GM23338 (cell line): ENCODE data around the gene ERMP1. TPM values are rescaled to one million over a fixed set of nuclear protein-coding genes. Genes with fewer than 3 reads are reported as not detected.

Experiments
- ATAC-seq: fragments of 200-7000 bp; cut with Tn5 transposase; 3 replicates; pipeline ENCODE4 v1.9.1; 2020
- DNase-seq: peaks from one replicate; pipeline ENCODE4 v3.0.0-alpha.2; 2015; ENCODE audit warnings: low spot score
- H2AFZ ChIP-seq: fragments of 200-600 bp; sonication (generic); 2 replicates; pipeline ENCODE4 v1.8.0; 2016; ENCODE audit warnings: antibody characterized with exemption, mild to moderate bottlenecking, moderate library complexity
- H3F3A ChIP-seq: fragments of 200-600 bp; sonication (generic); replicated peaks from 2 replicates; pipeline ENCODE4 v1.8.0; 2017; ENCODE audit warnings: antibody characterized with exemption, mixed run types, low read depth
- H3K27ac ChIP-seq: fragments of 200-600 bp; sonication (generic); 2 replicates; pipeline ENCODE4 v1.6.1; 2016; ENCODE audit warnings: low read depth
- H3K27me3 ChIP-seq: fragments of 200-600 bp; sonication (generic); 2 replicates; pipeline ENCODE4 v1.8.0; 2016; ENCODE audit warnings: mild to moderate bottlenecking, mixed run types, moderate library complexity; ENCODE audit not compliant: insufficient read depth
- H3K36me3 ChIP-seq: fragments of 200-600 bp; sonication (generic); 2 replicates; pipeline ENCODE4 v1.8.0; 2016; ENCODE audit warnings: mild to moderate bottlenecking; ENCODE audit not compliant: insufficient read depth
- H3K4me1 ChIP-seq: fragments of 200-600 bp; sonication (generic); 2 replicates; pipeline ENCODE4 v1.8.0; 2016; ENCODE audit warnings: mild to moderate bottlenecking, moderate library complexity; ENCODE audit not compliant: insufficient read depth
- H3K4me2 ChIP-seq: fragments of 200-600 bp; sonication (generic); 2 replicates; pipeline ENCODE4 v1.7.1; 2017; ENCODE audit warnings: mixed run types
- H3K4me3 ChIP-seq: fragments of 200-600 bp; sonication (generic); 2 replicates; pipeline ENCODE4 v1.6.1; 2016; ENCODE audit warnings: mixed run types
- H3K79me2 ChIP-seq: fragments of 200-600 bp; sonication (generic); replicated peaks from 2 replicates; pipeline ENCODE4 v1.8.0; 2017; ENCODE audit warnings: mild to moderate bottlenecking; ENCODE audit not compliant: insufficient read depth
- H3K9me2 ChIP-seq: fragments of 200-600 bp; sonication (generic); 2 replicates; pipeline ENCODE4 v1.8.0; 2017; ENCODE audit not compliant: insufficient read depth
- H4K20me1 ChIP-seq: fragments of 200-600 bp; sonication (generic); replicated peaks from 2 replicates; pipeline ENCODE4 v1.8.0; 2017; ENCODE audit warnings: mild to moderate bottlenecking; ENCODE audit not compliant: insufficient read depth
- H3K27ac Mint-ChIP-seq: 2 replicates; pipeline ENCODE4 v1.8.0; 2020; ENCODE audit warnings: inconsistent platforms, mild to moderate bottlenecking, moderate library complexity, mixed read lengths
- H3K27me3 Mint-ChIP-seq: 3 replicates; pipeline ENCODE4 v1.8.0; 2022; ENCODE audit warnings: low read depth, mild to moderate bottlenecking, moderate library complexity, mixed read lengths, inconsistent platforms; ENCODE audit not compliant: insufficient read depth, poor library complexity
- H3K36me3 Mint-ChIP-seq: 3 replicates; pipeline ENCODE4 v1.8.0; 2021; ENCODE audit warnings: low read depth, mild to moderate bottlenecking, inconsistent platforms, moderate library complexity, mixed read lengths
- H3K4me1 Mint-ChIP-seq: 3 replicates; pipeline ENCODE4 v1.8.0; 2020; ENCODE audit warnings: mild to moderate bottlenecking, inconsistent platforms, mixed read lengths
- H3K4me3 Mint-ChIP-seq: 3 replicates; pipeline ENCODE4 v1.8.0; 2021; ENCODE audit warnings: moderate library complexity, mild to moderate bottlenecking, inconsistent platforms, mixed read lengths
- H3K9me3 Mint-ChIP-seq: 3 replicates; pipeline ENCODE4 v1.8.0; 2020; ENCODE audit warnings: moderate library complexity, mild to moderate bottlenecking, inconsistent platforms, mixed read lengths
- CREB1 ChIP-seq: fragments of 250-450 bp; sonication (Bioruptor Pico); IDR thresholded peaks from 2 replicates; pipeline ENCODE4 v1.5.0; 2020; ENCODE audit warnings: low read depth, mild to moderate bottlenecking, moderate library complexity
- CTCF ChIP-seq, 2 experiments: fragments of 200-600 bp in 1 of 2; sonication (generic) in 1 of 2; conservative IDR thresholded peaks; 2 replicates each; pipeline versions ENCODE4 v1.5.1 to v1.6.1; 2016 to 2017; ENCODE audit warnings: antibody characterized with exemption in 2 of 2, low read depth in 2 of 2, mild to moderate bottlenecking in 2 of 2, moderate library complexity in 1 of 2
- EZH2 ChIP-seq: fragments of 200-600 bp; sonication (generic); IDR thresholded peaks from one replicate; pipeline ENCODE4 v1.8.0; 2017; ENCODE audit warnings: antibody characterized with exemption, mild to moderate bottlenecking, low read depth; ENCODE audit not compliant: unreplicated experiment
- EZH2phosphoT487 ChIP-seq: fragments of 200-600 bp; sonication (generic); IDR thresholded peaks from one replicate; pipeline ENCODE4 v1.8.1; 2018; ENCODE audit warnings: antibody characterized with exemption; ENCODE audit not compliant: unreplicated experiment
- JUNB ChIP-seq: IDR thresholded peaks from one replicate; pipeline ENCODE4 v1.6.1; 2016; ENCODE audit warnings: antibody characterized with exemption; ENCODE audit not compliant: unreplicated experiment
- NANOG ChIP-seq: IDR thresholded peaks from 2 replicates; pipeline ENCODE4 v1.6.1; 2016; ENCODE audit warnings: antibody characterized with exemption, borderline replicate concordance
- POLR2AphosphoS5 ChIP-seq: IDR thresholded peaks from 2 replicates; pipeline ENCODE4 v1.6.1; 2016; ENCODE audit warnings: antibody characterized with exemption, low read depth
- STAT1 ChIP-seq: IDR thresholded peaks from one replicate; pipeline ENCODE4 v1.6.1; 2016; ENCODE audit warnings: antibody characterized with exemption; ENCODE audit not compliant: unreplicated experiment
- ZNF114 ChIP-seq: fragments of 250-450 bp; sonication (Bioruptor Pico); IDR thresholded peaks from 2 replicates; pipeline ENCODE4 v1.5.0; 2020; ENCODE audit warnings: mild to moderate bottlenecking, moderate library complexity
- ZNF331 ChIP-seq: fragments of 250-450 bp; sonication (Bioruptor Pico); IDR thresholded peaks from 2 replicates; pipeline ENCODE4 v1.5.0; 2020; ENCODE audit warnings: low read depth, mild to moderate bottlenecking, moderate library complexity
- ZNF462 ChIP-seq: fragments of 250-450 bp; sonication (Bioruptor Pico); IDR thresholded peaks from 2 replicates; pipeline ENCODE4 v1.5.0; 2020; ENCODE audit warnings: mild to moderate bottlenecking, moderate library complexity
- polyA plus RNA-seq: library from polyadenylated mRNA; unstranded; fragments of >200 nt; fragmentation: Nextera tagmentation; extraction: Ambion mirVana; gene quantifications from 2 replicates; pipeline ENCODE4 v1.2.1, GENCODE V29; 2016
- total RNA-seq: library from RNA; depleted of rRNA; stranded (reverse); fragments of >200 nt; shearing (Covaris generic); gene quantifications from 2 replicates; pipeline ENCODE4 v1.2.3, GENCODE V29; 2014
- TF ChIP-seq, protein P1 (sequence below): IDR thresholded peaks from one replicate; pipeline ENCODE4 v1.6.1; 2018; ENCODE audit warnings: antibody characterized with exemption; ENCODE audit not compliant: unreplicated experiment
- TF ChIP-seq, protein P2 (sequence below): IDR thresholded peaks from 2 replicates; pipeline ENCODE4 v1.6.1; 2016; ENCODE audit warnings: antibody characterized with exemption

ERMP1 gene
- total and polyA plus RNA-seq, 2 experiments from 2014 or later: 5.3 to 23.4 TPM

- Histone ChIP-seq H3K4me2 (no peak overlapping the region), H3K79me2 (no peaks in the 10 kb centered on the region), H4K20me1 (no peaks in the 10 kb centered on the region), H3K36me3 (no peaks in the 10 kb centered on the region), H3K4me1 (peaks cover 9% of the 10 kb centered on the region), H2AFZ (no peak overlapping the region), H3K27ac (no peak overlapping the region), H3K9me2 (0 out of 2 replicates have a peak, but pooled peaks cover 4% of the 10 kb centered on the region), H3K4me3 (no peak overlapping the region), H3K27me3 (no peaks in the 10 kb centered on the region), H3F3A (no peaks in the 10 kb centered on the region)
- Mint-ChIP-seq H3K4me3 (no peak overlapping the region), H3K36me3 (no peaks in the 10 kb centered on the region), H3K9me3 (peaks cover 10% of the 10 kb centered on the region), H3K27ac (no peak overlapping the region), H3K27me3 (peaks cover 2% of the 10 kb centered on the region), H3K4me1 (peaks cover 23% of the 10 kb centered on the region)
- ATAC-seq (no peak), DNase-seq (no peak)
- TF ChIP-seq ZNF462 (CRISPR knock-in tag): no peak
- TF ChIP-seq, protein P1, sequence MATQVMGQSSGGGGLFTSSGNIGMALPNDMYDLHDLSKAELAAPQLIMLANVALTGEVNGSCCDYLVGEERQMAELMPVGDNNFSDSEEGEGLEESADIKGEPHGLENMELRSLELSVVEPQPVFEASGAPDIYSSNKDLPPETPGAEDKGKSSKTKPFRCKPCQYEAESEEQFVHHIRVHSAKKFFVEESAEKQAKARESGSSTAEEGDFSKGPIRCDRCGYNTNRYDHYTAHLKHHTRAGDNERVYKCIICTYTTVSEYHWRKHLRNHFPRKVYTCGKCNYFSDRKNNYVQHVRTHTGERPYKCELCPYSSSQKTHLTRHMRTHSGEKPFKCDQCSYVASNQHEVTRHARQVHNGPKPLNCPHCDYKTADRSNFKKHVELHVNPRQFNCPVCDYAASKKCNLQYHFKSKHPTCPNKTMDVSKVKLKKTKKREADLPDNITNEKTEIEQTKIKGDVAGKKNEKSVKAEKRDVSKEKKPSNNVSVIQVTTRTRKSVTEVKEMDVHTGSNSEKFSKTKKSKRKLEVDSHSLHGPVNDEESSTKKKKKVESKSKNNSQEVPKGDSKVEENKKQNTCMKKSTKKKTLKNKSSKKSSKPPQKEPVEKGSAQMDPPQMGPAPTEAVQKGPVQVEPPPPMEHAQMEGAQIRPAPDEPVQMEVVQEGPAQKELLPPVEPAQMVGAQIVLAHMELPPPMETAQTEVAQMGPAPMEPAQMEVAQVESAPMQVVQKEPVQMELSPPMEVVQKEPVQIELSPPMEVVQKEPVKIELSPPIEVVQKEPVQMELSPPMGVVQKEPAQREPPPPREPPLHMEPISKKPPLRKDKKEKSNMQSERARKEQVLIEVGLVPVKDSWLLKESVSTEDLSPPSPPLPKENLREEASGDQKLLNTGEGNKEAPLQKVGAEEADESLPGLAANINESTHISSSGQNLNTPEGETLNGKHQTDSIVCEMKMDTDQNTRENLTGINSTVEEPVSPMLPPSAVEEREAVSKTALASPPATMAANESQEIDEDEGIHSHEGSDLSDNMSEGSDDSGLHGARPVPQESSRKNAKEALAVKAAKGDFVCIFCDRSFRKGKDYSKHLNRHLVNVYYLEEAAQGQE: no peak
- TF ChIP-seq EZH2: no peak
- TF ChIP-seq ZNF331 (CRISPR knock-in tag): no peak
- no peak for TF ChIP-seq STAT1
- TF ChIP-seq, protein P2, sequence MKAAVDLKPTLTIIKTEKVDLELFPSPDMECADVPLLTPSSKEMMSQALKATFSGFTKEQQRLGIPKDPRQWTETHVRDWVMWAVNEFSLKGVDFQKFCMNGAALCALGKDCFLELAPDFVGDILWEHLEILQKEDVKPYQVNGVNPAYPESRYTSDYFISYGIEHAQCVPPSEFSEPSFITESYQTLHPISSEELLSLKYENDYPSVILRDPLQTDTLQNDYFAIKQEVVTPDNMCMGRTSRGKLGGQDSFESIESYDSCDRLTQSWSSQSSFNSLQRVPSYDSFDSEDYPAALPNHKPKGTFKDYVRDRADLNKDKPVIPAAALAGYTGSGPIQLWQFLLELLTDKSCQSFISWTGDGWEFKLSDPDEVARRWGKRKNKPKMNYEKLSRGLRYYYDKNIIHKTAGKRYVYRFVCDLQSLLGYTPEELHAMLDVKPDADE: no peak
- TF ChIP-seq NANOG: no peak
- TF ChIP-seq CREB1 (CRISPR knock-in tag): no peak
- no peak for TF ChIP-seq ZNF114 (CRISPR knock-in tag)
- TF ChIP-seq EZH2phosphoT487: no peak
- TF ChIP-seq CTCF (conservative IDR thresholded peaks at IDR 0.05; ENCODE audit: low read depth in 2 of 2): no peak
- TF ChIP-seq JUNB: no peak
- TF ChIP-seq POLR2AphosphoS5: no peak
Observed at GRCh38 chr9:5841771-5842573, 9.1 kb upstream of the ERMP1 start.
